T-helper 2 cell treated with Interferon-gamma antibody and Interleukin-4, amounts not matched to agents 100 ng/mL and 5 ng/mL, for 36 hours (primary cell): ENCODE data around the gene MRC1. TPM values are rescaled to one million over a fixed set of nuclear protein-coding genes. Genes with fewer than 3 reads are reported as not detected.

ENCODE experiments used
- total RNA-seq: library from RNA; stranded (reverse); gene quantifications from 2 replicates; pipeline ENCODE4 v1.2.3, GENCODE V29; 2022

The MRC1 gene
- total RNA-seq, 1 donor from 2014 or later = not detected

Other genes with a start within 250 kb of the MRC1 start
- gene HACD1, start 192.0 kb upstream of the MRC1 start, total RNA-seq = 0.86 and 1.3 TPM in 2 replicates
- gene STAM, start 165.2 kb upstream of the MRC1 start, total RNA-seq = 20.3 and 26.2 TPM in 2 replicates
- gene TMEM236, start 57.1 kb upstream of the MRC1 start, total RNA-seq = 0.05 TPM in 1 of 2 replicates, not detected in the other
- gene SLC39A12, start 142.6 kb downstream of the MRC1 start, total RNA-seq = not detected in 2 replicates